Natural killer cell (primary cell): ENCODE data around the gene HIVEP3. TPM values are rescaled to one million over a fixed set of nuclear protein-coding genes. Genes with fewer than 3 reads are reported as not detected.

ENCODE experiments used
- ATAC-seq, 3 donors: fragments of 150-1000 bp in 2 of 3; fragments of 200-7000 bp in 1 of 3; cut with Tn5 transposase; 1 replicate in 1 of 3; 2 replicates in 2 of 3; pipeline ENCODE4 v1.10.0; 2021; ENCODE audit warnings: mild to moderate bottlenecking in 2 of 3, moderate library complexity in 2 of 3
- DNase-seq, 2 donors: peaks; one replicate each; pipeline versions ENCODE4 v3.0.0 to v3.0.0-alpha.2; 2013 to 2021; ENCODE audit warnings: mixed read lengths in 1 of 2
- H3K27ac ChIP-seq: one replicate; pipeline ENCODE4 v1.5.1; 2013; ENCODE audit warnings: mild to moderate bottlenecking, low read length
- H3K27me3 ChIP-seq: one replicate; pipeline ENCODE4 v1.6.1; 2013; ENCODE audit warnings: low read length; ENCODE audit not compliant: control insufficient read depth, insufficient read depth
- H3K36me3 ChIP-seq: one replicate; pipeline ENCODE4 v1.6.1; 2013; ENCODE audit warnings: low read length; ENCODE audit not compliant: control insufficient read depth, insufficient read depth
- H3K4me1 ChIP-seq: one replicate; pipeline ENCODE4 v1.6.1; 2013; ENCODE audit warnings: low read length; ENCODE audit not compliant: control insufficient read depth, insufficient read depth
- H3K4me3 ChIP-seq: one replicate; pipeline ENCODE4 v1.5.1; 2013; ENCODE audit warnings: low read length
- H3K9me3 ChIP-seq: one replicate; pipeline ENCODE4 v1.6.1; 2013; ENCODE audit warnings: low read length; ENCODE audit not compliant: control insufficient read depth, insufficient read depth
- H3K27ac Mint-ChIP-seq, 2 donors: one replicate each; pipeline ENCODE4 v1.8.0; 2022; ENCODE audit warnings: mild to moderate bottlenecking in 2 of 2, mixed read lengths in 2 of 2, moderate library complexity in 1 of 2
- H3K27me3 Mint-ChIP-seq, 2 donors: one replicate each; pipeline ENCODE4 v1.8.0; 2022; ENCODE audit warnings: low read depth in 2 of 2, mixed read lengths in 2 of 2
- H3K36me3 Mint-ChIP-seq: one replicate; pipeline ENCODE4 v1.8.0; 2022; ENCODE audit warnings: mixed read lengths
- H3K4me1 Mint-ChIP-seq, 2 donors: one replicate each; pipeline ENCODE4 v1.8.0; 2022; ENCODE audit warnings: mixed read lengths in 2 of 2
- H3K4me3 Mint-ChIP-seq: one replicate; pipeline ENCODE4 v1.8.0; 2022; ENCODE audit warnings: mild to moderate bottlenecking, moderate library complexity, mixed read lengths
- H3K9me3 Mint-ChIP-seq, 2 donors: one replicate each; pipeline ENCODE4 v1.8.0; 2022; ENCODE audit warnings: mixed read lengths in 2 of 2
- WGBS: methylation state at CpG from one replicate; pipeline ENCODE4 v1.1.7; 2013; ENCODE audit warnings: missing lambda C conversion rate; ENCODE audit not compliant: insufficient coverage; 5-methylcytosine and 5-hydroxymethylcytosine counted together
- intact Hi-C: fragments of 100-400 bp; cut with micrococcal nuclease; formaldehyde crosslinking; loops from one replicate; pipeline ENCODE4 v1.14.2; 2022
- total RNA-seq, 4 donors: library from RNA; stranded (reverse); fragments of 120-200 nt in 1 of 4; gene quantifications; one replicate each; pipeline versions ENCODE4 v1.2.3 to v1.2.4, GENCODE V29; 2013 to 2022
- TF ChIP-seq, protein P1 (sequence below): fragments of 200-600 bp; IDR thresholded peaks from one replicate; pipeline ENCODE4 v1.8.0; 2022; ENCODE audit warnings: antibody characterized with exemption

Gene HIVEP3
- total RNA-seq, 3 donors from 2014 or later (not counting 1 experiment from before 2014, with no cell fraction given) = 26.2 to 35.2 (median 29.8) TPM

DNA sequence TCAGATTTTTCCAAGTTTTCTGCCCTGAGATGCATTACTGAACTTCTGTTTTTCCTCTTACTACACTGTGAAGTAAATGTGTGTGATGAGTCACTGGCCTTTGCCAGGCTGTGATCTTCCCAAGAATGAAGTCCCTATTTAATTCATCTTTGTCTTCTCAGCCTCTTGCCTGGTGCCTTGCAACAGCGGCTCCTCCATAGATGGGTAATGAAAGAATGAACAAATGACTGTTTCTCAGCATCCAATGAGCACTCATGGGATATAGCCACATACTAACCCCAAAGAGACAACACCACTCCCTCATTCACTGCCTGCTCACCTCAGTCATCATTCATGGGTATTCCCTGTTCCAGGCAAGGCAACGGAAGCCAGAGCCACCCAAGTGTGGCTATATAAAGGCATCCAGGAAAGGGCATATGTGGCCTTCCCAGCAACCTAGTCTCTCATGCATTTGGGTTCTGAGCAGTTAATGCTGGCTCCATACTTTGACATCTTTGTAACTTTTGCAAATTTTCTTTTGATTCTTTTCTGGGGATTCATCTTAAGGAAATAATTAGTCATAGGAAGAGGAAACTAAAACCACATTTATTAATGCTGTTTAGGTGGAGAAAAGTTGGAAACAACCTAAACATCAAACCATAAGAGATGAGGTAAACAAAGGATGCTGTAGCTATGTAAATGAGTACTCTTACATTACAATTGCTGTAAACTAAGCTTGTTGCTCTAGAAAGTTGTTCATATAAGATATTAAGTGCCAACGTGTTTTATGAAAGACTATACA, 71.9 kb downstream of the HIVEP3 start:
- H3K4me1 ChIP-seq = peaks cover 37% of the 10 kb centered on the region
- TF ChIP-seq, protein P1, sequence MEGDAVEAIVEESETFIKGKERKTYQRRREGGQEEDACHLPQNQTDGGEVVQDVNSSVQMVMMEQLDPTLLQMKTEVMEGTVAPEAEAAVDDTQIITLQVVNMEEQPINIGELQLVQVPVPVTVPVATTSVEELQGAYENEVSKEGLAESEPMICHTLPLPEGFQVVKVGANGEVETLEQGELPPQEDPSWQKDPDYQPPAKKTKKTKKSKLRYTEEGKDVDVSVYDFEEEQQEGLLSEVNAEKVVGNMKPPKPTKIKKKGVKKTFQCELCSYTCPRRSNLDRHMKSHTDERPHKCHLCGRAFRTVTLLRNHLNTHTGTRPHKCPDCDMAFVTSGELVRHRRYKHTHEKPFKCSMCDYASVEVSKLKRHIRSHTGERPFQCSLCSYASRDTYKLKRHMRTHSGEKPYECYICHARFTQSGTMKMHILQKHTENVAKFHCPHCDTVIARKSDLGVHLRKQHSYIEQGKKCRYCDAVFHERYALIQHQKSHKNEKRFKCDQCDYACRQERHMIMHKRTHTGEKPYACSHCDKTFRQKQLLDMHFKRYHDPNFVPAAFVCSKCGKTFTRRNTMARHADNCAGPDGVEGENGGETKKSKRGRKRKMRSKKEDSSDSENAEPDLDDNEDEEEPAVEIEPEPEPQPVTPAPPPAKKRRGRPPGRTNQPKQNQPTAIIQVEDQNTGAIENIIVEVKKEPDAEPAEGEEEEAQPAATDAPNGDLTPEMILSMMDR = no peak
- Mint-ChIP-seq H3K27me3 (no peaks in the 10 kb centered on the region), H3K9me3 (no peaks in the 10 kb centered on the region), H3K36me3 (peaks cover 7% of the 10 kb centered on the region), H3K4me1 (peaks cover 45 to 61% of the 10 kb centered on the region in 2 donors), H3K27ac (no peak overlapping the region), H3K4me3 (no peak overlapping the region)
- ATAC-seq (no peak), DNase-seq (no peak)
- H3K9me3 ChIP-seq = no peaks in the 10 kb centered on the region
- no peaks in the 10 kb centered on the region for H3K36me3 ChIP-seq
- WGBS = 90% methylated on average over 2 of the region's 3 CpGs
- intact Hi-C loops = no loop called here
- H3K4me3 ChIP-seq = no peak overlapping the region
- no peak overlapping the region for H3K27ac ChIP-seq
- no peaks in the 10 kb centered on the region for H3K27me3 ChIP-seq

- intact Hi-C loops = no loop called here
- Histone ChIP-seq H3K27me3 (no peaks in the 10 kb centered on the region), H3K9me3 (no peaks in the 10 kb centered on the region), H3K27ac (no peak overlapping the region), H3K4me1 (peaks cover 26% of the 10 kb centered on the region), H3K4me3 (no peak overlapping the region), H3K36me3 (no peaks in the 10 kb centered on the region)
- Mint-ChIP-seq H3K9me3 (no peaks in the 10 kb centered on the region), H3K27ac (peak overlapping the region; percentile 70 to 78), H3K4me1 (peaks cover 32 to 47% of the 10 kb centered on the region in 2 donors), H3K27me3 (no peaks in the 10 kb centered on the region), H3K36me3 (peaks cover 7% of the 10 kb centered on the region), H3K4me3 (no peak overlapping the region)
- TF ChIP-seq, protein P1 = no peak
- ATAC-seq = no peak
- no peak for DNase-seq
- 100% methylated on average over 2 of the region's 2 CpGs for WGBS
These were observed 73.9 kb downstream of the HIVEP3 start for GRCh38 chr1:41844781-41845272.

DNA sequence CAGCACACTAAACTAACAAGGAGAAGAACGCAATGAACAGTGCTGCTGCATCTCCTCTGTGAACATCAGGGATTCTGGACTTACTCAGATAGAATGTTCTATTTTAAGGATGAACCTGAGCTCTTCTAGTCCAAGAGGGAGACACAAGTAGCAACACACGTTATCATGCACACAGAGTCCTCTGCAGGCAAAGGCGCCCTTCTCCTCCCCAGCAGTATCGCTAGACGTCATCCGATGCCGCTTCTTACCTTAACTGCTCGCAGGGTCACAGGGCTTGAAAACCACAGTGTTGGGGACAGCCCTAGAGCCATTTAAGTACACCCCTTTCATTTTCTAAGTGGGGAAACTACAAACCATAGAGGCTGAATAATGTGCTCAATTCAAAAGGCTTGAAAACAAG, 74.5 kb downstream of the HIVEP3 start:
- H3K9me3 Mint-ChIP-seq = no peaks in the 10 kb centered on the region
- Histone ChIP-seq H3K36me3 (no peaks in the 10 kb centered on the region), H3K4me1 (peaks cover 20% of the 10 kb centered on the region), H3K27ac (no peak overlapping the region), H3K9me3 (no peaks in the 10 kb centered on the region), H3K4me3 (no peak overlapping the region), H3K27me3 (no peaks in the 10 kb centered on the region)
- H3K27ac Mint-ChIP-seq = peak overlapping the region; percentile 70 to 78
- peaks cover 30 to 44% of the 10 kb centered on the region in 2 donors for H3K4me1 Mint-ChIP-seq
- 57% methylated on average over 8 of the region's 8 CpGs for WGBS
- H3K36me3 Mint-ChIP-seq = peaks cover 7% of the 10 kb centered on the region
- H3K27me3 Mint-ChIP-seq = no peaks in the 10 kb centered on the region
- ATAC-seq = peak; percentile 82 to 99 (median 97)
- peak overlapping the region; percentile 32 for H3K4me3 Mint-ChIP-seq
- TF ChIP-seq, protein P1 = no peak
- intact Hi-C loops = no loop called here
- DNase-seq = peak in 1 of 2 donors; percentile 25
